Measurements from ENCODE around the gene ANKZF1.
A peak's percentile ranks its signal among the peaks of the same experiment; 100 is the strongest.

The ANKZF1 gene

DNA sequence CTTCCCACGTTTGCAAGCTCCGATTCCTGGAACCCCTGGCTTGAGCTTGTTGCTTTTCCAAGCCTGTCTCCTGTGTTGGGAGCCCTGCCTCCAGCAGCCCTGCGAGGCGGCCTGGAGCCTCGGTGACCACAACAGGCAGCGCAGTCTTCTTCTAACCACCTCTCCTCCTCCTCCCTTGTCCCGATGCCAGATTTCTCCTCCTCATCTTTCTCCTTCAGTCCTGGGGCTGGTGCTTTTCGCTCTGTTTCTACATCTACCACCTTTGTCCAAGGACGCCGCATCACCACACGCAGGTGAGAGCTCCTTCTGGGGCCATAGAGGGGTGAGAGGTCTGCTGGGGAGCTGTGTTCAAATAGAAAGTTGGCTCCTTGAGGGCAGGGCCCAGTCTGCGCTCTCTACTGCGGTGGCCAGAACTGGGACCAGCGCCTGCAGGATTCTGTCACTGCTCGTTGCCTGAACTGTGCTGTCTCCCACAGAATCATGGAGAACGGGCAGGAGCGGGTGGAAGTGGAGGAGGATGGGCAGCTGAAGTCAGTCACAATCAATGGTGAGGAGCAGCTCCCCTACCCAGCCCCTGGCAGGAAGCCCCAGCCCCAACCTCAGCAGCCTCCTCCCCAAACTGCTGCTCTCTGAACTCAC lies 53.5 kb downstream of the ANKZF1 start:
- DNase-seq (ENCODE audit: low spot score): no peak

DNA sequence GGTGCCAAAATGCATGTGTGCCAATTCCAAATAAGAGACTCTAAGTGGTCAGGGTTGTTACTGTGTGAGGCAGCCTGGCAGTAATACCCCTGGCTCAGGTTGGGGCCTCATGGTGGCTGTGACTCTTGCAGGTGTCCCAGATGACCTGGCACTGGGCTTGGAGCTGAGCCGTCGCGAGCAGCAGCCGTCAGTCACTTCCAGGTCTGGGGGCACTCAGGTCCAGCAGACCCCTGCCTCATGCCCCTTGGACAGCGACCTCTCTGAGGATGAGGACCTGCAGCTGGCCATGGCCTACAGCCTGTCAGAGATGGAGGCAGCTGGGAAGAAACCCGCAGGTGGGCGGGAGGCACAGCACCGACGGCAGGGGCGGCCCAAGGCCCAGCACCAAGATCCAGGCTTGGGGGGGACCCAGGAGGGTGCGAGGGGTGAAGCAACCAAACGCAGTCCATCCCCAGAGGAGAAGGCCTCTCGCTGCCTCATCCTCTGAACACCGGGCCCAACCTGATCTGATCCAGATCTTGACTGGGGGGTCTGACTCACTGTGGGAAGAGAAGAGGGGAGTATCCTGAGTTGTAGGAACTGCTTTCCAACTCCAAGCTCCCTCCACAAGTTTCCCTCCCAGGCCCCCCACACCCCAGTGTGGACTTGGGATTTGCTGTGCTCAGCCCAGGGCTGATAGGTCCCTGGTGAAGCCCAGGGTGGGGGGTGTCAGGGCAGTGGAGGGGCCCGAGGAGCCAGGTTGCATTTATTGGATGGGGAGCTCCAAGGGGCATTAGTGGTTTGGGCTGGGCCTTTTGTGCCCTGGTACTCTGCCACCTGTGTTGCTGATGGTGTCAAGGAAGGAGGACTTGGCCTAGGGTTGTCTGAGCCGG lies 55.1 kb downstream of the ANKZF1 start:
- DNase-seq (ENCODE audit: low spot score): no peak

DNA sequence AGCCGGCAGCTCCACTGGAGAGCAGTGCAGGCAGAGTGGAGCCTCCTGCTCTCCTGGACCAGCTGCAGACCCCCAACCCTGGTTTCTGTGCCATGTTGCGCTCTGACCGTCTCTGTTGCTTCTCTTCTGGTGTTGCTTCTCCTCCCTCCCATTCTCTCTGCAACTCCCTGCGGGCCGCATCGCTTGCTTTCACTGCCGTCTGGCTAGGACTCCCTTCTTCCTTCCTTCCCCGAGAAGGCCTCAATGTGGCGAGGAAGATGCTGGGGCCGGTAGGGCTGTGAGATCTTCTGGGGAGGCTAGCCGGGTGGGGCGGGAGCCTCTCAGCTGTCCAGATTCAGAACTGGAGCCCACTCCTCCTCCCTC lies 55.7 kb downstream of the ANKZF1 start:
- DNase-seq (ENCODE audit: low spot score): no peak

DNA sequence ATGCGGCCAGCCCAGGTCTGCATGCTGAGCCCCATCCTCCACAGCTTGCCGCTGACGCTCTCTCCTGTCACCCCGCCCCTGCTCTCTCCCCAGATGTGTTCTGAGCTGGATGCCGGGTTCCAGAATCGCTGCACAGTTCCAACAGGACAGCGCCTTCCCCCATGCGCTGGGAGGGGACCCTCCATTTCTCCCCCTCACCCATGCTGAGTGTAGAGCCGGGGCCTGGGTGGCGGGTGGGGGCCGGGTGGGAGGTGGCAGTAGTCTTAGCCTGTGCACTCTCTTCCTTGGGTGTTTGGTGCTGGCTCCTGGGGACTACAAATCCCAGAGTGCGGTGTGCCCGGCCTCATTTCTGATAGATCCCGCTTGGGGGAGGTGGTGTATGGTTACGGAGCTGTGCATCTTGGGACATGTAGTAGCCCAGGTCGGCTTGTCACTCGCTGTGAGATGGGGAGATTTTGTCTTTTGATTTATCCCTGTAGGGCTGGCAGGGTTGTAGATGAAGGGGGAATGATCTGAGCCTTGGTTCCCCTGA lies 56.4 kb downstream of the ANKZF1 start:
- DNase-seq (ENCODE audit: low spot score): peak; percentile 47
